ENCODE data around the gene SGPL1. TPM values are rescaled to one million over a fixed set of nuclear protein-coding genes. Genes with fewer than 3 reads are reported as not detected.

Gene SGPL1
- polyA plus RNA-seq, 1 experiment = 16.6 TPM

GRCh38 chr10:70836319-70836718 is 20.6 kb downstream of the SGPL1 start:
- TF ChIP-seq, protein P1, sequence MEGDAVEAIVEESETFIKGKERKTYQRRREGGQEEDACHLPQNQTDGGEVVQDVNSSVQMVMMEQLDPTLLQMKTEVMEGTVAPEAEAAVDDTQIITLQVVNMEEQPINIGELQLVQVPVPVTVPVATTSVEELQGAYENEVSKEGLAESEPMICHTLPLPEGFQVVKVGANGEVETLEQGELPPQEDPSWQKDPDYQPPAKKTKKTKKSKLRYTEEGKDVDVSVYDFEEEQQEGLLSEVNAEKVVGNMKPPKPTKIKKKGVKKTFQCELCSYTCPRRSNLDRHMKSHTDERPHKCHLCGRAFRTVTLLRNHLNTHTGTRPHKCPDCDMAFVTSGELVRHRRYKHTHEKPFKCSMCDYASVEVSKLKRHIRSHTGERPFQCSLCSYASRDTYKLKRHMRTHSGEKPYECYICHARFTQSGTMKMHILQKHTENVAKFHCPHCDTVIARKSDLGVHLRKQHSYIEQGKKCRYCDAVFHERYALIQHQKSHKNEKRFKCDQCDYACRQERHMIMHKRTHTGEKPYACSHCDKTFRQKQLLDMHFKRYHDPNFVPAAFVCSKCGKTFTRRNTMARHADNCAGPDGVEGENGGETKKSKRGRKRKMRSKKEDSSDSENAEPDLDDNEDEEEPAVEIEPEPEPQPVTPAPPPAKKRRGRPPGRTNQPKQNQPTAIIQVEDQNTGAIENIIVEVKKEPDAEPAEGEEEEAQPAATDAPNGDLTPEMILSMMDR (IDR thresholded peaks at IDR 0.05; ENCODE audit: insufficient read depth, low read depth, low read length) = no peak
- CTCF ChIA-PET = interaction anchor here (0.6 kb wide), 1 partner anchor 11 kb away, joined by 4 read pairs; no protein-coding TSS in a partner anchor
- POLR2A ChIA-PET = interaction anchor here (1.0 kb wide), 1 partner anchor 13 kb away, joined by 3 read pairs; no protein-coding TSS in a partner anchor

DNA sequence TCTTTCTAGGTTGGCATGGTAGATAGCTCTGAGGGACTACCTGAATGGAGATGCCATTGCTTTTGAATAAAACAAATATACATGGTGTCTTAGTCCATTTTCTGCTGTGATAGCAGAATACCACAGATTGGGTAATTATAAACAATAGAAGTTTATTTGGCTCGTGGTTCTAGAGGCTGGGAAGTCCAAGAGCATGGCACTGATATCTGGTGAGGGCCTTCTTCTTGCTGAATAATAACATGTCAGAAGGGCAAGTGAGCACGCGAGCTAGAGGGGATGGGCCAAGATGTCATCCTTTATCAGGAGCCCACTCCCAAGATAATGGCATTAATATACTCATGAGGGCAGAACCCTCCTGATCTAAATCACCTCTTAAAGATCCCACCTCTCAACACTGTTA is 21.9 kb downstream of the SGPL1 start:
- TF ChIP-seq, protein P1 (IDR thresholded peaks at IDR 0.05; ENCODE audit: insufficient read depth, low read depth, low read length) = no peak
- Histone ChIP-seq H3K4me3 (ENCODE audit: low read depth, low read length) (no peak overlapping the region), H3K27me3 (ENCODE audit: control insufficient read depth, insufficient read depth, low read length) (no peaks in the 10 kb centered on the region), H3K36me3 (ENCODE audit: control insufficient read depth, insufficient read depth, low read length) (no peaks in the 10 kb centered on the region)
- DNase-seq (ENCODE audit: low read depth) = no peak
- ChIA-PET POLR2A (no interaction called here), CTCF (no interaction called here)

More at GRCh38 chr10:70836319-70836718, 20.6 kb downstream of the SGPL1 start:
- Histone ChIP-seq H3K4me3 (ENCODE audit: low read depth, low read length) (no peak overlapping the region), H3K36me3 (ENCODE audit: control insufficient read depth, insufficient read depth, low read length) (no peaks in the 10 kb centered on the region), H3K27me3 (ENCODE audit: control insufficient read depth, insufficient read depth, low read length) (no peaks in the 10 kb centered on the region)
- DNase-seq (ENCODE audit: low read depth) = no peak

- CTCF ChIA-PET = no interaction called here
- POLR2A ChIA-PET = interaction anchor here (0.5 kb wide), 1 partner anchor 29 kb away, joined by 10 read pairs; no protein-coding TSS in a partner anchor
Observed at GRCh38 chr10:70838270-70838805, 22.6 kb downstream of the SGPL1 start.

GRCh38 chr10:70840836-70841235 is 25.1 kb downstream of the SGPL1 start:
- DNase-seq (ENCODE audit: low read depth) = no peak
- Histone ChIP-seq H3K4me3 (ENCODE audit: low read depth, low read length) (no peak overlapping the region), H3K36me3 (ENCODE audit: control insufficient read depth, insufficient read depth, low read length) (no peaks in the 10 kb centered on the region; the same call in 1 of the 2 replicates), H3K27me3 (ENCODE audit: control insufficient read depth, insufficient read depth, low read length) (no peaks in the 10 kb centered on the region)
- TF ChIP-seq, protein P1 (IDR thresholded peaks at IDR 0.05; ENCODE audit: insufficient read depth, low read depth, low read length) = no peak
- CTCF ChIA-PET = interaction anchor here (0.6 kb wide), 1 partner anchor 137 kb away, joined by 3 read pairs; no protein-coding TSS in a partner anchor
- POLR2A ChIA-PET = no interaction called here

More at GRCh38 chr10:70838270-70838805, 22.6 kb downstream of the SGPL1 start:
- TF ChIP-seq, protein P1 (IDR thresholded peaks at IDR 0.05; ENCODE audit: insufficient read depth, low read depth, low read length) = no peak
- Histone ChIP-seq H3K36me3 (ENCODE audit: control insufficient read depth, insufficient read depth, low read length) (no peaks in the 10 kb centered on the region), H3K27me3 (ENCODE audit: control insufficient read depth, insufficient read depth, low read length) (no peaks in the 10 kb centered on the region), H3K4me3 (ENCODE audit: low read depth, low read length) (no peak overlapping the region)
- DNase-seq (ENCODE audit: low read depth) = no peak

- DNase-seq (ENCODE audit: low read depth) = no peak
- H3K4me3 ChIP-seq (ENCODE audit: low read depth, low read length) = no peak overlapping the region
- TF ChIP-seq, protein P1 (IDR thresholded peaks at IDR 0.05; ENCODE audit: insufficient read depth, low read depth, low read length) = no peak
- ChIA-PET CTCF (no interaction called here), POLR2A (no interaction called here)
- H3K36me3 ChIP-seq (ENCODE audit: control insufficient read depth, insufficient read depth, low read length) = no peaks in the 10 kb centered on the region; the same call in 1 of the 2 replicates
- H3K27me3 ChIP-seq (ENCODE audit: control insufficient read depth, insufficient read depth, low read length) = no peaks in the 10 kb centered on the region
Observed at GRCh38 chr10:70843333-70843732, 27.6 kb downstream of the SGPL1 start.

Data from BJ (cell line).